SK-N-SH (cell line): Measurements from ENCODE around the gene MGST2. TPM values are rescaled to one million over a fixed set of nuclear protein-coding genes. Genes with fewer than 3 reads are reported as not detected.

ENCODE experiments used
- CTCF ChIA-PET: fragments of 300-600, 350-600 bp; formaldehyde crosslinking; extraction: SDS; loops from one replicate; lab custom pipeline; 2021; lab: Yijun Ruan, JAX
- POLR2A ChIA-PET: fragments of 350-600 bp; sonication (Branson Sonifier 250); formaldehyde crosslinking; extraction: SDS; loops from one replicate; lab custom pipeline; 2020; ENCODE audit warnings: antibody characterized with exemption, inconsistent platforms; lab: Yijun Ruan, JAX
- DNase-seq: peaks from one replicate; pipeline ENCODE4 v3.0.0; 2012
- H2AFZ ChIP-seq: fragments of 200-600 bp; sonication (generic); 2 replicates; pipeline ENCODE4 v1.8.1; 2016; ENCODE audit warnings: antibody characterized with exemption, mild to moderate bottlenecking, low read depth
- H3F3A ChIP-seq: fragments of 200-600 bp; sonication (generic); replicated peaks from 2 replicates; pipeline ENCODE3; 2016; ENCODE audit warnings: antibody characterized with exemption, mild to moderate bottlenecking; ENCODE audit not compliant: insufficient read depth
- H3K27ac ChIP-seq, 2 experiments: fragments of 200-500 bp in 1 of 2; fragments of 200-600 bp in 1 of 2; sonication (Bioruptor generic) in 1 of 2; sonication (generic), shearing (Covaris generic) in 1 of 2; 2 replicates each; pipeline versions ENCODE4 v1.5.1 to v1.6.1; 2014 to 2016; ENCODE audit warnings: low read depth in 2 of 2, inconsistent platforms in 1 of 2, low read length in 1 of 2, mild to moderate bottlenecking in 1 of 2, mixed read lengths in 1 of 2
- H3K27me3 ChIP-seq: fragments of 200-600 bp; sonication (generic), shearing (Covaris generic); 2 replicates; pipeline ENCODE4 v1.6.1; 2016; ENCODE audit warnings: mixed run types; ENCODE audit not compliant: insufficient read depth
- H3K36me3 ChIP-seq, 2 experiments: fragments of 200-500 bp in 1 of 2; fragments of 200-600 bp in 1 of 2; sonication (Bioruptor generic) in 1 of 2; sonication (generic) in 1 of 2; replicated peaks in 1 of 2; 2 replicates each; pipeline versions ENCODE3 to v1.5.1; 2014 to 2016; ENCODE audit warnings: low read length in 1 of 2, mild to moderate bottlenecking in 1 of 2; ENCODE audit not compliant: insufficient read depth in 2 of 2, control insufficient read depth in 1 of 2
- H3K4me1 ChIP-seq, 2 experiments: fragments of 200-500 bp in 1 of 2; fragments of 200-600 bp in 1 of 2; sonication (Bioruptor generic) in 1 of 2; sonication (generic), shearing (Covaris generic) in 1 of 2; 2 replicates each; pipeline versions ENCODE4 v1.5.1 to v1.6.1; 2014 to 2016; ENCODE audit warnings: low read depth in 1 of 2, low read length in 1 of 2, mixed run types in 1 of 2; ENCODE audit not compliant: insufficient read depth in 2 of 2, control insufficient read depth in 1 of 2
- H3K4me2 ChIP-seq: fragments of 200-600 bp; sonication (generic), shearing (Covaris generic); 2 replicates; pipeline ENCODE4 v1.6.1; 2017; ENCODE audit warnings: mixed run types
- H3K4me3 ChIP-seq, 2 experiments: fragments of 200-500 bp in 1 of 2; fragments of 200-600 bp in 1 of 2; sonication (Bioruptor generic) in 1 of 2; sonication (generic), shearing (Covaris generic) in 1 of 2; 2 replicates each; pipeline versions ENCODE4 v1.5.1 to v1.8.1; 2014 to 2016; ENCODE audit warnings: low read depth in 2 of 2, inconsistent platforms in 1 of 2, low read length in 1 of 2, mild to moderate bottlenecking in 1 of 2, mixed read lengths in 1 of 2, moderate library complexity in 1 of 2
- H3K79me2 ChIP-seq: fragments of 200-600 bp; sonication (generic); 2 replicates; pipeline ENCODE4 v1.8.1; 2017; ENCODE audit warnings: mild to moderate bottlenecking; ENCODE audit not compliant: insufficient read depth
- H3K9ac ChIP-seq: fragments of 200-600 bp; sonication (generic); 2 replicates; pipeline ENCODE4 v1.6.1; 2017; ENCODE audit warnings: mixed run types
- H3K9me2 ChIP-seq: fragments of 200-600 bp; sonication (generic); 2 replicates; pipeline ENCODE4 v1.6.1; 2017; ENCODE audit warnings: mixed run types
- H3K9me3 ChIP-seq: fragments of 200-600 bp; sonication (generic); 2 replicates; pipeline ENCODE4 v1.6.1; 2017; ENCODE audit warnings: mixed run types, mild to moderate bottlenecking, moderate library complexity
- H4K20me1 ChIP-seq: fragments of 200-600 bp; sonication (generic); 2 replicates; pipeline ENCODE4 v1.6.1; 2017; ENCODE audit warnings: mild to moderate bottlenecking, mixed run types; ENCODE audit not compliant: insufficient read depth
- CHD2 ChIP-seq: fragments of 150-350 bp; IDR thresholded peaks from 2 replicates; pipeline ENCODE4 v1.6.1; 2018; ENCODE audit warnings: low read length; ENCODE audit not compliant: partially characterized antibody
- ELF1 ChIP-seq: IDR thresholded peaks from 2 replicates; pipeline ENCODE4 v1.4.0; 2012
- FOXM1 ChIP-seq: IDR thresholded peaks from 2 replicates; pipeline ENCODE4 v1.4.0; 2012; ENCODE audit warnings: low read depth, mild to moderate bottlenecking
- GABPA ChIP-seq: IDR thresholded peaks from 2 replicates; pipeline ENCODE4 v1.4.0; 2012; ENCODE audit warnings: low read depth, mild to moderate bottlenecking
- JUND ChIP-seq: IDR thresholded peaks from 2 replicates; pipeline ENCODE4 v1.4.0; 2012
- MXI1 ChIP-seq: IDR thresholded peaks from 2 replicates; pipeline ENCODE4 v1.6.1; 2012; ENCODE audit warnings: mild to moderate bottlenecking, low read depth, low read length, improper control_type of control experiment
- NRF1 ChIP-seq: IDR thresholded peaks from 2 replicates; pipeline ENCODE4 v1.6.1; 2012; ENCODE audit warnings: low read depth, mild to moderate bottlenecking, low read length
- POLR2AphosphoS5 ChIP-seq: IDR thresholded peaks from 2 replicates; pipeline ENCODE4 v1.6.1; 2012; ENCODE audit warnings: low read depth, low read length
- RAD21 ChIP-seq: IDR thresholded peaks from 2 replicates; pipeline ENCODE4 v1.6.1; 2012; ENCODE audit warnings: mild to moderate bottlenecking, low read length
- RCOR1 ChIP-seq: fragments of 150-350 bp; IDR thresholded peaks from 2 replicates; pipeline ENCODE4 v1.6.1; 2017; ENCODE audit warnings: antibody characterized with exemption, low read length
- REST ChIP-seq: IDR thresholded peaks from 2 replicates; pipeline ENCODE4 v1.6.1; 2012; ENCODE audit warnings: mild to moderate bottlenecking, low read depth, low read length, moderate library complexity
- SIN3A ChIP-seq: IDR thresholded peaks from 2 replicates; pipeline ENCODE4 v1.6.1; 2012; ENCODE audit warnings: low read depth, mild to moderate bottlenecking, low read length, moderate library complexity, borderline replicate concordance
- SMC3 ChIP-seq: IDR thresholded peaks from 2 replicates; pipeline ENCODE4 v1.6.1; 2012; ENCODE audit warnings: low read depth, low read length, improper control_type of control experiment
- TCF12 ChIP-seq: IDR thresholded peaks from 2 replicates; pipeline ENCODE4 v1.4.0; 2012
- TEAD4 ChIP-seq: IDR thresholded peaks from 2 replicates; pipeline ENCODE4 v1.4.0; 2012; ENCODE audit warnings: mild to moderate bottlenecking, borderline replicate concordance; ENCODE audit not compliant: insufficient read depth
- USF2 ChIP-seq: fragments of 150-350 bp; IDR thresholded peaks from 2 replicates; pipeline ENCODE4 v1.6.1; 2017; ENCODE audit warnings: antibody characterized with exemption, low read length, low read depth, borderline replicate concordance
- YY1 ChIP-seq: IDR thresholded peaks from 2 replicates; pipeline ENCODE4 v1.4.0; 2012; ENCODE audit warnings: low read depth, mild to moderate bottlenecking
- ZBTB33 ChIP-seq: IDR thresholded peaks from 2 replicates; pipeline ENCODE4 v1.4.0; 2012; ENCODE audit warnings: low read depth, borderline replicate concordance
- WGBS: methylation state at CpG from one replicate; pipeline ENCODE4 v1.1.6; 2017; ENCODE audit warnings: low lambda C conversion rate; 5-methylcytosine and 5-hydroxymethylcytosine counted together
- polyA plus RNA-seq, 3 experiments: library from polyadenylated mRNA; depleted of rRNA; stranded (reverse); fragments of >200 nt; gene quantifications; 2 replicates each; pipeline ENCODE4 v1.2.3, GENCODE V29; 2012

The MGST2 gene
- polyA plus RNA-seq, 1 of the 3 experiments (the other 2 are of a cell fraction) = 26.5 TPM

DNA sequence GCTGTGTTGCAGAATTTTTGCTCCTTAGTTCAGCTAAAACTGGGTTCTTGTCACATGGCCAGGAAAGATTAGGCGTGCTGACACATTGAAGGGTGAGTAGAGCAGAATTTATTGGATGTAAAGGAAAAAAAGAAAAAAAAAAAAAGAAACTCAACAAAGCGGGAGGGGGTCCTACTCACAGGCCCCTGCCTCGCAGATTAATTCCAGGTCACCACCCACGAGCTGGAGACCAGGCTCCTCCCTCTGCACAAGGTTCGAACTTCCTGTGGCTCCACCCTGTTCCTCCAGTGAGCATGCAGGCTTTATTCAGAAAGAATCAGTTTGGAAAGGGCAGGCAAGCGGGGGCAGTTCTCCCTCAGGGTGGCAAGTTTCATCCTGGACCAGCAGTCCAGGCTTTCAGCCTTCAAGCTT is 17.1 kb downstream of the MGST2 start:
- no peak for DNase-seq
- Histone ChIP-seq H3K4me1 (no peaks in the 10 kb centered on the region), H3K9me3 (no peaks in the 10 kb centered on the region), H3K9ac (no peak overlapping the region), H3K36me3 (peaks cover 10 to 16% of the 10 kb centered on the region in 2 experiments), H3F3A (no peaks in the 10 kb centered on the region), H3K9me2 (no peaks in the 10 kb centered on the region), H2AFZ (no peak overlapping the region), H3K79me2 (no peaks in the 10 kb centered on the region; the same call in 1 of the 2 replicates), H3K27ac (no peak overlapping the region), H3K4me2 (no peak overlapping the region)
- 87% methylated on average over 6 of the region's 6 CpGs for WGBS
- no peak for TF ChIP-seq NRF1
- no peak for TF ChIP-seq GABPA
- TF ChIP-seq TEAD4 = no peak
- no peak for TF ChIP-seq JUND
- TF ChIP-seq REST = no peak
- no peak for TF ChIP-seq ELF1
- no peak for TF ChIP-seq FOXM1
- no peak for TF ChIP-seq TCF12
- no peak for TF ChIP-seq MXI1
- TF ChIP-seq RCOR1 = no peak
- no peak for TF ChIP-seq YY1
- TF ChIP-seq RAD21 = no peak
- no peak for TF ChIP-seq SIN3A
- no peak for TF ChIP-seq CHD2
- TF ChIP-seq ZBTB33 = no peak
- no peak for TF ChIP-seq USF2
- TF ChIP-seq POLR2AphosphoS5 = no peak
- no peak for TF ChIP-seq SMC3
- TF ChIP-seq, all 33 proteins: peak for 0
- ChIA-PET POLR2A (no interaction called here), CTCF (interaction anchor here (1.3 to 2.1 kb wide), 3 partner anchors 16 to 31 kb away, joined by 3 to 8 read pairs (median 4); no protein-coding TSS in a partner anchor)
- H3K27me3 ChIP-seq = no peaks in the 10 kb centered on the region
- H3K4me3 ChIP-seq = no peak overlapping the region
- H4K20me1 ChIP-seq = no peaks in the 10 kb centered on the region
